CD1c-positive myeloid dendritic cell (primary cell): Measurements from ENCODE around the gene INCENP.
"Not testable (repeated sequence)": the region's sequence is repeated elsewhere in the genome, so short reads cannot be mapped to it uniquely, and the experiment has no call there.

Experiments used
- DNase-seq: peaks from one replicate; pipeline ENCODE4 v3.0.0-alpha.2; 2016; ENCODE audit errors: extremely low spot score

Gene INCENP

GRCh38 chr11:62123669-62124185 lies at the start of gene INCENP:
Gene INCENP (plus strand): TSS chr11:62124011. CDS start chr11:62128162, 4,151 bp downstream.
- peak; percentile 99 for DNase-seq

- DNase-seq = no peak
Measured at GRCh38 chr11:62075438-62075837, 48.4 kb upstream of the INCENP start.

GRCh38 chr11:62077132-62077531 lies 46.7 kb upstream of the INCENP start:
- no peak for DNase-seq

- peak; percentile 83 for DNase-seq
Measured at GRCh38 chr11:62081378-62082291, 42.2 kb upstream of the INCENP start.

- no peak for DNase-seq
Measured at GRCh38 chr11:62082292-62082657, 41.5 kb upstream of the INCENP start.

GRCh38 chr11:62084801-62085200 lies 39.0 kb upstream of the INCENP start:
- DNase-seq = not testable (repeated sequence)

GRCh38 chr11:62087694-62088093 lies 36.1 kb upstream of the INCENP start:
- no peak for DNase-seq

- no peak for DNase-seq
Measured at GRCh38 chr11:62088331-62088933, 35.4 kb upstream of the INCENP start.

- DNase-seq = no peak
Measured at GRCh38 chr11:62103141-62103540, 20.7 kb upstream of the INCENP start.

GRCh38 chr11:62103986-62104385 lies 19.8 kb upstream of the INCENP start:
- no peak for DNase-seq

- DNase-seq = peak; percentile 96
Measured at GRCh38 chr11:62104816-62105653, 18.8 kb upstream of the INCENP start.

GRCh38 chr11:62105667-62106191 lies 18.1 kb upstream of the INCENP start:
- DNase-seq = peak; percentile 9

- peak; percentile 85 for DNase-seq
Measured at GRCh38 chr11:62108017-62108750, 15.6 kb upstream of the INCENP start.

- peak; percentile 13 for DNase-seq
Measured at GRCh38 chr11:62108971-62109404, 14.8 kb upstream of the INCENP start.

- DNase-seq = no peak
Measured at GRCh38 chr11:62115085-62115694, 8.6 kb upstream of the INCENP start.

- no peak for DNase-seq
Measured at GRCh38 chr11:62116451-62116850, 7.4 kb upstream of the INCENP start.

- DNase-seq = no peak
Measured at GRCh38 chr11:62119569-62119968, 4.2 kb upstream of the INCENP start.

- no peak for DNase-seq
Measured at GRCh38 chr11:62120001-62120400, 3.8 kb upstream of the INCENP start.

GRCh38 chr11:62120431-62120830 lies 3.4 kb upstream of the INCENP start:
- DNase-seq = no peak

GRCh38 chr11:62122076-62122475 lies 1.7 kb upstream of the INCENP start:
- no peak for DNase-seq
